ENCODE results near the gene SCAP.

SCAP gene

GRCh38 chr3:47406762-47407149, 69.0 kb downstream of the SCAP start:
- H3K27ac ChIP-seq (ENCODE audit: low read length), result no peak overlapping the region
- H4K20me1 ChIP-seq (ENCODE audit: insufficient read depth, low read length), result peaks cover 41% of the 10 kb centered on the region
- H3K9ac ChIP-seq (ENCODE audit: low read depth, low read length), result no peak overlapping the region
- H3K4me1 ChIP-seq (ENCODE audit: insufficient read depth, low read length), result no peaks in the 10 kb centered on the region
- H3K27me3 ChIP-seq (ENCODE audit: insufficient read depth, low read length, poor library complexity), result no peaks in the 10 kb centered on the region
- no peak for DNase-seq
- H3K79me2 ChIP-seq (ENCODE audit: insufficient read depth, low read length), result peaks cover 22% of the 10 kb centered on the region
- no peak overlapping the region for H2AFZ ChIP-seq (ENCODE audit: low read depth, low read length)
- H3K9me3 ChIP-seq (ENCODE audit: insufficient read depth, low read length, severe bottlenecking), result no peaks in the 10 kb centered on the region
- TF ChIP-seq, protein P1, sequence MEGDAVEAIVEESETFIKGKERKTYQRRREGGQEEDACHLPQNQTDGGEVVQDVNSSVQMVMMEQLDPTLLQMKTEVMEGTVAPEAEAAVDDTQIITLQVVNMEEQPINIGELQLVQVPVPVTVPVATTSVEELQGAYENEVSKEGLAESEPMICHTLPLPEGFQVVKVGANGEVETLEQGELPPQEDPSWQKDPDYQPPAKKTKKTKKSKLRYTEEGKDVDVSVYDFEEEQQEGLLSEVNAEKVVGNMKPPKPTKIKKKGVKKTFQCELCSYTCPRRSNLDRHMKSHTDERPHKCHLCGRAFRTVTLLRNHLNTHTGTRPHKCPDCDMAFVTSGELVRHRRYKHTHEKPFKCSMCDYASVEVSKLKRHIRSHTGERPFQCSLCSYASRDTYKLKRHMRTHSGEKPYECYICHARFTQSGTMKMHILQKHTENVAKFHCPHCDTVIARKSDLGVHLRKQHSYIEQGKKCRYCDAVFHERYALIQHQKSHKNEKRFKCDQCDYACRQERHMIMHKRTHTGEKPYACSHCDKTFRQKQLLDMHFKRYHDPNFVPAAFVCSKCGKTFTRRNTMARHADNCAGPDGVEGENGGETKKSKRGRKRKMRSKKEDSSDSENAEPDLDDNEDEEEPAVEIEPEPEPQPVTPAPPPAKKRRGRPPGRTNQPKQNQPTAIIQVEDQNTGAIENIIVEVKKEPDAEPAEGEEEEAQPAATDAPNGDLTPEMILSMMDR (IDR thresholded peaks at IDR 0.05; ENCODE audit: borderline replicate concordance, extremely low read depth, low read length, poor library complexity, severe bottlenecking), result peak; percentile 33
- TF ChIP-seq EZH2 (IDR thresholded peaks at IDR 0.05; ENCODE audit: borderline replicate concordance, low read depth, low read length, severe bottlenecking), result no peak
- H3K4me3 ChIP-seq (ENCODE audit: low read depth in 1 of 2, low read length in 2 of 2), result no peak overlapping the region
- H3K36me3 ChIP-seq (ENCODE audit: insufficient read depth, low read length), result peaks cover 70% of the 10 kb centered on the region
- no peak overlapping the region for H3K4me2 ChIP-seq (ENCODE audit: insufficient read depth, low read length)
- ATAC-seq (ENCODE audit: insufficient read depth, low read depth), result peak; percentile 33; the same call in 2 of the 3 replicates

DNA sequence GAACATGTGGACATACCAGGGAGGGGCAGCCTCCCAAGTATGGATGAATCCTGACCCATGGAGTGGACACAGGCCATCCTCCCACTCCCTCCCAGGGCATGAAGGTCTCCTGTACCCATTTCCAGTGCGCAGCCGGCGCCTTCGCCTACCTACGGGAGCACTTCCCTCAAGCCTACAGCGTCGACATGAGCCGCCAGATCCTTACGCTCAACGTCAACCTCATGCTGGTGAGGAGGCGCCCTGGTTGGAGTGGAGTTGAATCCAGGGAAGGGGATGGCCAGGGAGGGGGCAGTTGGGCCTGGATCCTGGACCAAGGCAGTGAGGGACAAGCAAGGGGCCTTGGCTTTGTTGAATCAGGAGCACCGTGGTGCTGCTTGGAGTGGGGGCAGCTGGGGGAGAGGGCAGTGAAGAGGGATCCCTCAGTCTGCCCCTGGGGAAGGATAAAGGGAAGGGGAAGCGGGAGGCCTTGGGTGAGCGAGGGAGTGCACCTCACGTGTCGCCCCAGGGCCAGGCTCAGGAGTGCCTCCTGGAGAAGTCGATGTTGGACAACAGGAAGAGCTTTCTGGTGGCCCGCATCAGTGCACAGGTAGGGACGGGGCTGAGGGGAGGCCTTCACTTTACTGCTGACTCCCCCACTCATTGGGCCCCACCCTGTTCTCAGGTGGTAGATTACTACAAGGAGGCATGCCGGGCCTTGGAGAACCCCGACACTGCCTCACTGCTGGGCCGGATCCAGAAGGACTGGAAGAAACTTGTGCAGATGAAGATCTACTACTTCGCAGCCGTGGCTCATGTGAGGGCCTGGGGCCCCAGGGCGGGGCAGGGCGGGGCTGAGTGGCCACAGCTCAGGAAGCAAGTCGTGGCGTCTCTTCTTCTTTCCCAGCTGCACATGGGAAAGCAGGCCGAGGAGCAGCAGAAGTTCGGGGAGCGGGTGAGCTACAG, 69.7 kb downstream of the SCAP start:
- peaks cover 28% of the 10 kb centered on the region for H3K79me2 ChIP-seq (ENCODE audit: insufficient read depth, low read length)
- no peak overlapping the region for H3K9ac ChIP-seq (ENCODE audit: low read depth, low read length)
- H3K27ac ChIP-seq (ENCODE audit: low read length), result no peak overlapping the region
- ATAC-seq (ENCODE audit: insufficient read depth, low read depth) (no peak), DNase-seq (no peak)
- H3K36me3 ChIP-seq (ENCODE audit: insufficient read depth, low read length), result peaks cover 70% of the 10 kb centered on the region
- H2AFZ ChIP-seq (ENCODE audit: low read depth, low read length), result no peak overlapping the region
- H3K4me1 ChIP-seq (ENCODE audit: insufficient read depth, low read length), result no peaks in the 10 kb centered on the region
- TF ChIP-seq, protein P1 (IDR thresholded peaks at IDR 0.05; ENCODE audit: borderline replicate concordance, extremely low read depth, low read length, poor library complexity, severe bottlenecking), result no peak
- TF ChIP-seq EZH2 (IDR thresholded peaks at IDR 0.05; ENCODE audit: borderline replicate concordance, low read depth, low read length, severe bottlenecking), result no peak
- no peaks in the 10 kb centered on the region for H3K27me3 ChIP-seq (ENCODE audit: insufficient read depth, low read length, poor library complexity)
- H3K4me2 ChIP-seq (ENCODE audit: insufficient read depth, low read length), result no peak overlapping the region
- no peaks in the 10 kb centered on the region for H3K9me3 ChIP-seq (ENCODE audit: insufficient read depth, low read length, severe bottlenecking)
- peaks cover 38% of the 10 kb centered on the region for H4K20me1 ChIP-seq (ENCODE audit: insufficient read depth, low read length)
- H3K4me3 ChIP-seq (ENCODE audit: low read depth in 1 of 2, low read length in 2 of 2), result no peak overlapping the region

DNA sequence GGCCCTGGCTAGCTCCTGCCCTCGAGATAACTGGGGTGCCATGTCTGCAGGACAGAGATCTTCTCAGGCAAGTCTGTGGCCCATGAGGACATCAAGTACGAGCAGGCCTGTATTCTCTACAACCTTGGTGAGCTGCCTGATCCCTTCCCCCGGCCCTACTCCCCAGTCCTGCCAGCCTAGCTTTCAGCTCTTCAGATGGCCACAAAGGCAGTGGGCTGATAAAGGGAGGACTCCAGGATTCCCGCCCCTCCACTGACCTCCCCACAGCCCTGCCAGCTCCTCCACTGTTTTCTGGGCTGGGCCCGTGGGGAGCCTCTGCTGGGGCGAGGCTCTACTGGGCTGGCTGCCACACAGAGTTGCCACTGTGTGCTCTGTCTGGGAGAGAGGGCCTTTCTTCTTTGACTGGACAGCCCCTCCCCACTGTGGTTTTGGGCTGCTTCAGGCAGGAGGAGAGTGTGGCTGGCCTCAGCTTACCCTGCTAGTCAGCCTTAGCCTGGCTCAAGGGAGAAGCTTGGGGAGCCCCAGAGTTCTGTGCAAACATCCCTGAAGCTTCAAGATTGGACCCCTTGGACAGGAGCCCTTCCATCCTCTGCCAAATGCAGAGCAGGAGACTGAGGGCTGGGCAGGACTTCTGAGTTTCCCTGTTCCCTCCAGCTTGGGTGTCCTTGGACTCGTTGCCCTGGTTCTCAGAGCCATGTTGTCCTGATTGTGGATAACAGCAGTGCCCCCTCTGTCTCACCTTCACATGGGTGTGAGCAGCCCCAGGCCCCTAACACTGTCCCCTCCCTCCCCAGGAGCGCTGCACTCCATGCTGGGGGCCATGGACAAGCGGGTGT, 70.6 kb downstream of the SCAP start:
- ATAC-seq (ENCODE audit: insufficient read depth, low read depth) (no peak), DNase-seq (no peak)
- H3K79me2 ChIP-seq (ENCODE audit: insufficient read depth, low read length), result peaks cover 32% of the 10 kb centered on the region
- H4K20me1 ChIP-seq (ENCODE audit: insufficient read depth, low read length), result peaks cover 38% of the 10 kb centered on the region
- no peak overlapping the region for H3K4me2 ChIP-seq (ENCODE audit: insufficient read depth, low read length)
- H3K36me3 ChIP-seq (ENCODE audit: insufficient read depth, low read length), result peaks cover 68% of the 10 kb centered on the region
- no peak overlapping the region for H3K9ac ChIP-seq (ENCODE audit: low read depth, low read length)
- TF ChIP-seq EZH2 (IDR thresholded peaks at IDR 0.05; ENCODE audit: borderline replicate concordance, low read depth, low read length, severe bottlenecking), result no peak
- TF ChIP-seq, protein P1 (IDR thresholded peaks at IDR 0.05; ENCODE audit: borderline replicate concordance, extremely low read depth, low read length, poor library complexity, severe bottlenecking), result no peak
- no peak overlapping the region for H3K27ac ChIP-seq (ENCODE audit: low read length)
- H2AFZ ChIP-seq (ENCODE audit: low read depth, low read length), result no peak overlapping the region
- no peaks in the 10 kb centered on the region for H3K27me3 ChIP-seq (ENCODE audit: insufficient read depth, low read length, poor library complexity)
- no peaks in the 10 kb centered on the region for H3K9me3 ChIP-seq (ENCODE audit: insufficient read depth, low read length, severe bottlenecking)
- no peaks in the 10 kb centered on the region for H3K4me1 ChIP-seq (ENCODE audit: insufficient read depth, low read length)
- H3K4me3 ChIP-seq (ENCODE audit: low read depth in 1 of 2, low read length in 2 of 2), result no peak overlapping the region

Measured in DND-41 (cell line).